CD4-positive, alpha-beta T cell treated with Interleukin-21 for 1 hour (primary cell): ENCODE results near the gene ERC2.
A peak's percentile ranks its signal among the peaks of the same experiment; 100 is the strongest.

ENCODE experiments used
- DNase-seq: peaks from one replicate; pipeline ENCODE4 v3.0.0-alpha.2; 2020

Gene ERC2

DNA sequence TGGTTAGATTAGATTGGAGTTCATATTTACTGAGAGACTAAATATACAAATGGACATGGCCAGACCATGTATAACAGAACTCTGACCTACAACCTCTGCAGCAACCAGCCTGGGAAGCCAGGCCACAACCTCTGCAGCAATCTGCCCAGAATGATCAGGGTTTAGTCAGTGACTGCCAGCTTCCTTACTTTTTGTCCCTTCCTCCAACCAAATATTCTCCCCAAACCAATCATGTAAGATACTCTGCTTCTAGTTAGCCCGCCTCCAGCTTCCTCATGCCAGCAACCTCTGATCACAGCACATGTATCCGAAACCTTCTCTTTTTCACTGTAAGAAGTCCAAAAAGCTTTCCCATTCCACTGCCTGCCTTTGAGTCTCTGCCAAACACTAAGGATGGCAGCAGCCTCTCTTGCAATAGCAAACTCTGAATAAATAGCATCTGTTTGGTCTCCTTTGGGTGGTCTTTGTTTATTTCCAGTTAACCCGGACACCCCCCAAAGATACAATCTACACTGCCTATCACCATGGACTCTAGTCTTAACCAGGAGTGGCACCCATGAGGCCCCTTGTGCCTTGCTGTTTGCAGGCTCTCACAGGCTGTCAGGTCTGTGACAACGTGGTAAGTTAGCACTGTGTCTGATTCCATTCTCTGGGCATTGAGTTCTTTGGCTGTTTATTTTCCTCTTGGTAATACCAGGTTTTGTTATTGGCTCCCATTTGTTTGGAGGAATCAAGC lies 102.2 kb downstream of the ERC2 start:
- DNase-seq = no peak

GRCh38 chr3:56364665-56365064 lies 103.6 kb downstream of the ERC2 start:
- no peak for DNase-seq

GRCh38 chr3:56363720-56364119 lies 104.5 kb downstream of the ERC2 start:
- no peak for DNase-seq

DNA sequence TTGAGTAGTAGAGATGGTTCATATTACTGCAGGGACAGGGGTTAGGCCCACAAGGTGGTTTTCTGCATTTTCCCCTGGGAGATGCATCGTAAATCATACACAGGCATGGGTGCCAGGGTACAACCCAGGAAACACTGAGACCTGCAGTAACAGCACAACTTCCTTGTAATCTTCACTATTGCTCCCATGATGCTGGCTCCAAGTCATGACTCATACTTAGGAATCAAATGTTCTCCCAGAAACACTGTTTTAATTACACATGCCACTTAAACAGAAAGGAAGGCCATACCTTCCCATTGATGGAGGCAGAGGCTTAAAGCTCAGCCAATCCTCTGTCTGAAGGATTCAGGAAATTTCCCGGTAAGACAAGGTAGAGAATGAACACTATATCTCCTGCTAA lies 106.5 kb downstream of the ERC2 start:
- DNase-seq = no peak

GRCh38 chr3:56357266-56357665 lies 111.0 kb downstream of the ERC2 start:
- DNase-seq = no peak

- DNase-seq = no peak
These were observed 111.5 kb downstream of the ERC2 start for GRCh38 chr3:56356808-56357207.

DNA sequence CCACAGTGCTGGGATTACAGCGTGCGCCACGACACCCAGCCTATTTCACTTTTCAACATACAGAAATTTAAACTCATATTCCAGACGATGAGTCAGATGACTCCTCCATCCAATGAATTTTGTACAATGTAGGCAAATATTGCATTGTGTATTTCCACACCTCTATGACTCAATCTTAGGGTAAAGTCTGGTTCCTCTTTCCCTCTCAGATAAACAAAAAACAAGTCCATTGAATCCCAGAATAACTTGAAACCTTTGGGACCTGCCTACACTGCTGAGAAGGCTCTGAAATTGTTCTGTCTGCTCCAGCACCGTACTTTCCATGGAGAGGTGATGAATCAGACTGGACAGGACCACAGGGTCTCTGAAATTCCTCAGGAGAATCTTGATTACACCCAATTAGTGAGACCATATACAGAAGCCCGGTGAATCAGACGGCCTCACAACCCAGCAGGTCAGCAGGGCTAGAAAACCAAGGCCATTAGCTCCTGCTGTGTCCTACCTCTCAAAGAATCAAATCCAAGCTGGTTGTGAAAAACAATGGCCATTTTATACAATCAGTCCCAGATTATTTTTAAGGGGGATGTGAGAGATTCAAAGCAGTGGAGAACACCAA lies 112.6 kb downstream of the ERC2 start:
- no peak for DNase-seq

DNA sequence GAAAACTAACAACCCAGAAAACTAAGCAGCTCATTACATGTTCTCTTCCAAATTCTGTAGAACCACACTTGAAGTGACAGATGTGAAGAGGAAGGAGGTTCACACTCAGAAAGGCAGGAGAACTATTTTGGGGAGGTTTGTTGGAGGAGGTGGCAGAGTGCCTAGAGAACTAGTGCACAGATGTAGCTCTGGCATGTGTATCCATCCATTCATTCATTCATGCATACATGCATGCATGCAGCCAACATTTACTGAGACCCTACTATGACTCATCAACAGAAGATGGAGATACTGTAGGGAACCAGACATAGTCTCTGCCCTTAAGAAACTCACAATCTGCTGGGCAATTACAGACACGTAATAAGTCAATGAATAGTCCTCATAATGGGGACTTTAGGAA lies 116.7 kb downstream of the ERC2 start:
- DNase-seq = no peak

- DNase-seq = peak; percentile 4
These were observed 120.9 kb downstream of the ERC2 start for GRCh38 chr3:56347219-56347871.

GRCh38 chr3:56342475-56342874 lies 125.8 kb downstream of the ERC2 start:
- DNase-seq = no peak

- DNase-seq = no peak
These were observed 128.6 kb downstream of the ERC2 start for GRCh38 chr3:56339671-56340070.

DNA sequence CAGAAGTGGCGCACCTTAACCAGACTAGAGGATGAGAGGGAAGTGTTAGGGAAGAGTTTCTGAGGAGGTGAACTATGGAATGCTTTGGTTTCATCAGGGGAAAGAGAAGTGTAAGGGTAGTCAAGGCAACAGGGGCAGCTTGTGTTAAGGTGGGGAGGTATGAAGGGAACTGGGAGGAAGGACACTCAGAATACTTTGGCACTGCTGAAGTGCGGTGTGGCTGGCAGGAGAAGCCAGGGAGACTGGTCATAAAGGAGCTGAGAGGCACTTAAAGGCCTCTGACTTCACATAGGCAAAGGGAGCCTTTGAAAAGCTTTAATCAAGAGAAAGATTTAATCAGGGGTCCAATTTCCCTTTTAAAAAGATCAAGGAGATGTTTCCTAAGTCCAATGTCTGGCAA lies 129.0 kb downstream of the ERC2 start:
- no peak for DNase-seq

DNA sequence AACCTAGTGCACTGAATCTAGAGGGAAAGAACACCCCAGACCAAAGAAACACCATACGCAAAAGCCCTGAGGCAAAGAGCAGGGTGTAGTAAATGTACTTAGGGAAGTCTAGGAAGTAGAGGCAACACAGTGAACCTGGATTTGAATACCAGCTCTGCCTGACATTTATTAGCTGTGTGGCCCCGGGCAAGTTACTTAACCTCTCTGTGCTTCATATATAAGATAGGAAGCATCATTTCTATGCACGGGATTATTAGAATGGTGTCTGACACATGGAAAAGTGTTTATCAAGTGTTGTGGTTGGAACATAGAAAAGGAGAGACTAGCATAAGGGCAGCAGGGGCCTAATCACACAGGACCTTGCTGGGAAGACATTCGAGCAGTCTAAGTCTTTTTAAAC lies 132.2 kb downstream of the ERC2 start:
- no peak for DNase-seq

GRCh38 chr3:56324473-56324872 lies 143.8 kb downstream of the ERC2 start:
- DNase-seq = no peak

DNA sequence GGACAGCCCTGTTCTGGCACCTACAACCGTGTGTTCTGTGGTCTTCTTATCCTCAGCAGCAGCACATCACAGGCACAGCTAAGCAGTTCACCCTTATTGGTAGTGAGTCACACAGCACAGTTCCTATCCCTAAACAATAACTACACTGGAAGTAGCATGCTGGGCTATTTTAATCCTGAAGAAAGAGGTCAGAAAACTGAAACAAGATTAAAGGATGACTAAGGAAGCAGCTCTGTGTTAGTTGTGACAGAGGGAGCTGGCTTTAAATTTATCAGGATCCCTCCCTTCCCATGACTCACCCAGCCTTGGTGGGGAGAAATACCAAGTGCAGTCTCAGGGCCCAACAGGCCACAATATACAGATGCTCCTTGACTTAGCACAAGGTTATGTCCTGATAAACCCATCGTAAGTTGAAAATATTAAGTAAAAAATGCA lies 144.3 kb downstream of the ERC2 start:
- DNase-seq = no peak

DNA sequence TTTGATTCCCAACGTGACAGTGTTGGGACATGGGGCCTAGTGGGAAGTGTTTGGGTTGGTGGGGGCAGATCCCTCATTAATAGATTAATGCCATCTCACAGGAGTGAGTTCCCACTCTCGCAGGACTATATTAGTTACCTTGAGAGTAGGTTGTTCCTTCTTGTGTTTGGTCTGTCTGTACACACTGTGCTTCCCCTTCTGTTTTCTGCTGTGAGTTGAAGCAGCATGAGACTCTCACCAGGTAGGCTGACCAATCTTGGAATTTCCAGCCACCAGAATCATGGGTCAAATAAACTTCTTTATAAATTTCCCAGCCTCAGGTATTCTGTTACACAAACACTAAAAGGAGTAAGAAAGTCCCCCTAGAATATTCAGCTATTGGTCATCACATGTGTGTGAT lies 145.4 kb downstream of the ERC2 start:
- DNase-seq = no peak

DNA sequence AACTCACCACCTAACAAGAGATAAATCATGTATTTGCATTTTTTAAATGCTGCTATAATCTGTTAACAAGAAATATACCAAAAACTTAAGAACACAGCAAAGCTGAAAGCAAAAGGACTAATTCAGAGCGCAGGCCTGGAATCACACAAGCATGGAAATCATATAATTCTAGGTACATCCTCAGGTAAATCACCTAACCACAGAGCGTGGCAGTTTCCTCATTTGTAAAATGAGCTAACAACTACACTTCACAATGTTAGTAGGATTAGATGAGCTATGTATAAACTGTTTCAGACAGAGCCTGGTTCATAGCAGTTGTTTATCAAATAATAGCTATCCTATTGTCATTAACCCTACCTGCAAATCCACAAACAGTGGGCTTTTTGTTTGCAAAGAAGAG lies 146.4 kb downstream of the ERC2 start:
- DNase-seq = no peak

DNA sequence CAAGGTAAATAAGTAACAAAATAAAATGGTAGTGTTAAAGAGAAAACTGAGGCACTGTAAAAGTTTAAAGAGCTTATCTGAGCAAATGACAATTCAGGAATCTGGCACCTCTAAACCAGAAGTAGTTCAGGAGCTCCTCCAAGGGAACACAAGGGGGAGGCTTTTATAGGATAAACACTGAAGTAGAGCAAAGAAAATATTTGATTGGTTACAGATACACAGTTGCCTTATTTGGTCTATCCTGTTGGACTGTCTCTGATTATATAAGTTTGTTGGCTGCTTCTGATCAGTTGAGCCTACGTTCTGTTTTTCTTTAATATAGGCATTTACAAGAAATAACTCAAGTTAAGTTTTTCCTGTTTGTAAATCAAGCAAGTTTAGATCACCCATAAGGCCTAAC lies 146.9 kb downstream of the ERC2 start:
- no peak for DNase-seq

DNA sequence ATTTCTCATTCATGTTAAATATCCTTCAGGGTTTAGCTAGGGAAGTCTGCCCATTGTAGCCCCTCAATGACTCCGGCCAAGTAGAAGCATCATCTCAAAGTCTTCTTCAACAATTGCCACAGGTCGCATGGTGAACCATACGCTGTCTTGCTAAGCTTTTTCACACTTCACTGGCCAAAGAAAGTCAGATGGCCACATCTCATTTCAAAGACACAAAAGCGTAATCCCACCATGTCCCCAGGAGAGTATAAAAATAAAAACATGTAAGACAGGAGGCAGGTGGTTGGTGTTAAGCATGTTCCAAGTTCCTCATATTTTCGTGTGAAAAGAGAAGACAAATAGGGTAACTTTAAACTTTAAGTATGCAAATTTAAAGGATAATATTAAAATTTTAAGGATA lies 147.4 kb downstream of the ERC2 start:
- DNase-seq = no peak

- DNase-seq = no peak
These were observed 149.4 kb downstream of the ERC2 start for GRCh38 chr3:56318891-56319290.

DNA sequence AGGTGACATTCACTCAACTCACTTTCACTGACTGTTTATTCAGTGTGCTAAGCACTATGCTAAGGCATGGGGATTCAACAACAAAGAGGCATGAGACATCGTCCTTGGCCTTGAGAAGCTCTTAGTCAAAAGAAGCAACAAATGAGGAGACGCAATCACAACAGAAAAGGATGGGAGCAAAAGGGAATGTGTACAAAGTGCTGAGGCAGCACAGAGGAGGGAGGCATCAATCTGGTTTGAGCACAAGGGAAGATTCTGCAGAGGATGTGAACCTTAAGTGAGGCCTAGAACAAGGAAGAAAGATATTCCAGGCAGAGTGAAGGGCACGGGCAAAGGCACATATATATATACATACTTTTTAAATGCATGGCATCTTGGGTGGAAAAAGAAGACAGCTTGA lies 151.3 kb downstream of the ERC2 start:
- DNase-seq = no peak

DNA sequence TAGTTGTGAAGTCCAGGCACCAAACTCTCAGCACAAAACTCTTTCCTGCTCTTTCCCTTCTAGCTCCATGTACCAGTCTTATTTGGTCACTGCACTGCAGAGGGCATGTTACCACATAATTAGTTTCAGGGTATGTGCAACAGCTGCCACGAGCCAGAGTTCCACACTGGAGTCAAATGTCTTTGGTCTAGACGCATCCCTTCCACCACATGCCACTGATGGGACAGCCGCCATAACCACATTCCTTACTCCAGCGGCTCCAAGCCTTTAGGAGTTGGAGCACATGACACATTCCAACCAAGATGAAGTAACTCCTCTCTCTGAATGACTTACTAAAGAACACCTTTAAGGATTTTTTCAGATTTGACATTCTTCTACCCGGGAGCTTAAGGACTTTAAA lies 153.4 kb downstream of the ERC2 start:
- DNase-seq = no peak

DNA sequence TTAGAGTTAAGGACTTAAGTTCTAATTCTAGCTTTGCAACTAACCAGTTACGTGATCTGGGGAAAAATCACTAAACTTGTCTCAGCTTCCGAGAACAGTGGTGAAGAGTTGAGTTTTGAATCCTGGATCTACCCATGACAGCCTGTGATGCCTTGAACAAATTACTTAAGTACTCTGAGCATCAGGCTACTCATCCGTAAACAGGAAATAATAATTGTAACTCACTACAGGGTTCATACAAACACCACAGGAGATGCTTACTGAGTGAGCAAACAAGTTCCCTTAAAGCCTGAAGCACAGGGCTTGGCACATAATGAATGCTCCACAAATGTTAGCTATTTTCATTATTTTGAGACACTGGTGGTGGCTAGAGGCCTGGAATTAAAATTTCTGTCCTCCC lies 158.8 kb downstream of the ERC2 start:
- DNase-seq = no peak

GRCh38 chr3:56308471-56308870 lies 159.8 kb downstream of the ERC2 start:
- no peak for DNase-seq

GRCh38 chr3:56304069-56304468 lies 164.2 kb downstream of the ERC2 start:
- DNase-seq = no peak
